Amygdala (tissue), 56 donors: ENCODE results near the gene PKDREJ.
A peak's percentile ranks its signal among the peaks of the same experiment; 100 is the strongest.

Experiments
- DNase-seq, 56 donors: peaks; one replicate each; lab custom pipeline; 2025; lab: John Stamatoyannopoulos, UW

Gene PKDREJ

DNA sequence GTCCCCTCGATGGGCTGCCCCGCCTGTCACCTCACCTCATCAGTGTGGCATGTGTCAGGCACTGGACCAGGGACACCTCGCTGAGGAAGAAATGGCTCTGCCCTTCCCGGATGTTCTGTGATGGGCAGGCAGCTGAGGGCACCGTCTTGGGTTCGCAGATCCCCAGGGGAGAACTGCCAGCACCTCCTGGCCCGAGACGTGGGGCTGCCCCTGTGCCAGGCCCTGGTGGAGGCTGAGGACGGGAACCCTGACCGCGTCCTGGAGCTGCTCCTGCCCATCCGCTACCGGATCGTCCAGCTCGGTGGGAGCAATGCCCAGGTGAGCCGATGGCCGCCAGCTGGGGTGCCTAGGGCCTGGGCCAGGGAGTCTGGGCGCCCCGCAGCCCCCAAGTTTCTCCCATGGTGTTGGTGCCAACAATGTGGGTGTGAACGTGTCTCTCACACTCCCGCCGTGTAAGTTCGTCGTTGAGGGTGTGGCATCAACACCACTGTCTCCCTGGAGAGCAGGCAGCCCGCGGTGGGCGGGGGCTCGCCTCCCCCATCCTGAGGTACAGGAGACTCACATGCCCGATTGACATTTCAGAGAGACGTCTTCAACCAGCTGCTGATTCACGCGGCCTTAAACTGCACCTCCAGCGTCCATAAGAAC is 26.2 kb upstream of the PKDREJ start:
- DNase-seq, result no peak

DNA sequence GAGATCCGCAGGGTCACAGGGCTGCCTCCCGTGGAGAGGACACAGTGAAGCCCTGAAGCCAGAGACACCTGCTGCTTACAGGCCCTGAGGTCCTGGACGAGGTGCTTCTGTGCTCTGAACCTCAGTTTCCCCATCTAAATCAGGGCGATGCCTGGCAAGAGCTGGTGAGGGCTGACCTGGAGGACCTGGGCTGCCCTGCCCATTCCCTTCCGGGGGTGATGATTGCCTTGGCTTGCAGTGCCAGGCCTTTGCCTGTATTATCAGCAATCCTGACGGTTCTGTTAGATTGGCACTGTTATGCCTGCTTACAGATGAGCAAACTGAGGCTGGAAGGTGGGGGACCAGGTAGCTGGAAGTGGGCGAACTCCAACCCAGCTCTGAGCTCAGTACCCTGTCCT is 25.7 kb upstream of the PKDREJ start:
- no peak for DNase-seq

DNA sequence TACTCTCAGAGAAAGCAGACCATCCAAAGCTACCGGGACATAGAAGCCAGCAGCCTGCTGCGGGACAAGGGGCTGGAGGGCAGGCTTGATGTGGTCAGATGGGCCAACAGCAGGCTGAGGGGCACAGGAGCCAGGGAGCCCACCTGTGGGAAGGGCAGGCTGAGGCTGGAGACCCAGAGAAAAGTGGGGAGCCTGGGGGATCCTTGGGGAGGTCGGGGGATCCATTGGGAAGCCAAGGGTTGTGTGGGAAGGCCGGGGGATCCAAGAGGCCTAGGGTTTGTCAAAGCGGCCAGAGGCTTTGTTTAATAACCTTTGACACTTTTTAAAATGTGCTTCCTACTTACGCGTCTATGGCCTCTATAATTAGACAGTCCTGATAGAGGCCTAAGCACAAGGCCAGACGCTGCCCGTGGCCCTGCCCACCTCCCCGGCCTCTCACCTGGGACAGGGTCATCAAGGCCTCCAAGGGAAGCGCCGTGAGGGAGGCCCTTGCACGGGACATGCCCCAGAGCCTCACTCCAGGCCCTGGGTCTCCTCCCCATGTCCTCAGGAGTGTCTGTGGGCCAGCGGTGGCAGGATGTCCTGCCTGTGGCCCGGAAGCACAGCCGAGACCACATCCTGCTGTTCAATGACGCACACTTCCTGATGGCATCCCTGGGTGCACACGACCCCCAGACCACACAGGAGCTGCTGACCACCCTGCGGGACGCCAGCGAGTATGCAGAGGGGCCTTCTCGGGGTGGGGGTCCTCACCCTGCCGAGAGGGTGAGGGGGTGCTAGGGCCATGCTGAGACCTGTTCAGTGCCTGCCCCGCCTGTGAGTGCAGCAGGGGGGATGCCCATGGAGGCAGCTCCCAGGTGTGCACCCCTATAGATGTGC is 25.0 kb upstream of the PKDREJ start:
- DNase-seq, result no peak

DNA sequence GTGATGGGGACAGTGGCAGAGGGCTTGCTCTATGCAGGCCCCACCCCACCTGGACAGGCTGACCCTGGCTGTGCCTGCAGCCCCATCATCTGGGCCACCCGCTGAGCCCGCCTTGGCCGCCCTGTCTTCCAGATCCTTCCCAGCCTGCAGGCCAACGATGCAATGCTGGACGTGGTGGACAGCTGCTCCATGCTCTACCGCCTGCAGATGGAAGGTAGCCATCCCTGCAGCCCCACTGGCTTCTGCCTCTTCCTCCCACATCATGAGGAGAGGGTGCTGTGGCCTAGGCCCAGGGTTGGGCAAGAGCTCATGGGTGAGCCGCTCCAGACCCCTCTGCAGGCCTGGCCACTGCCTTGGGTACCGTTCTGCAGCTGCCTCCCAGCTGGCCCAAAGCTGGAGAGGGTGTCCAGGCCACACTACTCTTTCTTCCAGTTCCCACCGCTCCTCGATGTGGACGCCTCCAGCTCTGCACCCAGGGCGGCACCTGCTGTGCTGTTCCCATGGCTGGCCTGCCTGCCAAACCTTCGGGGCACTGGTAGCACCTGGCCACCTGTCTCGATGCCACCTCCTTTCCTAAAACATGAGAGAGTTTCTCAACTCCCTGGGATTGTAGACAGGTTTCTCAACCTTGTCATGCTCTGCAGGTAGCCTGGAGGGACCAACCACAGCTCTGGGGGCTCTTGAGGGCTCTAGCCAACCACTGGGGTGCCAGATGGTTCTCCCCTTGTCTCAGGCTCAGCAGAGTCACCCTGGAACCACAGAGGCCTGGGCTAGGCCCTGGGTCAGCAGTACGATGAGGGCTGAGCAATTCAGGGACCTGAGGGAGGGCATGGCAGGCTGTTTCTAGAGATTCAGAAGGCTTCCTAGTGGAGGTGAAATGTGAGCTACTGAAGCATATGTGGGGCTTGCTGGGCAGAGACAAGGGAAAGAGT is 24.1 kb upstream of the PKDREJ start:
- no peak for DNase-seq

DNA sequence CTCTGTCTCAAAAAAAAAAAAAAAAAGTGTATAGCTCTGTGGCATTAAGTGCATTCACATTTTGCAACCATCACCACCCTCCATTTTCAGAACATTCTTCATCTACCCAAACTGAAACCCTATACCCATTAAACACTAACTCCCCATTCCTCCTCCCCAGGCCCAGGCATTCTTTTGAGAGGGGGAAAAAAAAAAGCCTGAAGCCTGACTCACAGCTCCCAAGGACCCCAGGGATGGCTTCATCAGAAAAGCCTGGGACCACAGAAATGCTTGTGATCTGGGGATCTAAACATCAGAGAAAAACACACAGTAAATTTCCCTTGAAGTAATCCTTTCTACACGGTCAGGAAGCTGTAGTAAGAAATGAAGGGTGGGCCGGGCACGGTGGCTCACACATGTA is 22.9 kb upstream of the PKDREJ start:
- no peak for DNase-seq

DNA sequence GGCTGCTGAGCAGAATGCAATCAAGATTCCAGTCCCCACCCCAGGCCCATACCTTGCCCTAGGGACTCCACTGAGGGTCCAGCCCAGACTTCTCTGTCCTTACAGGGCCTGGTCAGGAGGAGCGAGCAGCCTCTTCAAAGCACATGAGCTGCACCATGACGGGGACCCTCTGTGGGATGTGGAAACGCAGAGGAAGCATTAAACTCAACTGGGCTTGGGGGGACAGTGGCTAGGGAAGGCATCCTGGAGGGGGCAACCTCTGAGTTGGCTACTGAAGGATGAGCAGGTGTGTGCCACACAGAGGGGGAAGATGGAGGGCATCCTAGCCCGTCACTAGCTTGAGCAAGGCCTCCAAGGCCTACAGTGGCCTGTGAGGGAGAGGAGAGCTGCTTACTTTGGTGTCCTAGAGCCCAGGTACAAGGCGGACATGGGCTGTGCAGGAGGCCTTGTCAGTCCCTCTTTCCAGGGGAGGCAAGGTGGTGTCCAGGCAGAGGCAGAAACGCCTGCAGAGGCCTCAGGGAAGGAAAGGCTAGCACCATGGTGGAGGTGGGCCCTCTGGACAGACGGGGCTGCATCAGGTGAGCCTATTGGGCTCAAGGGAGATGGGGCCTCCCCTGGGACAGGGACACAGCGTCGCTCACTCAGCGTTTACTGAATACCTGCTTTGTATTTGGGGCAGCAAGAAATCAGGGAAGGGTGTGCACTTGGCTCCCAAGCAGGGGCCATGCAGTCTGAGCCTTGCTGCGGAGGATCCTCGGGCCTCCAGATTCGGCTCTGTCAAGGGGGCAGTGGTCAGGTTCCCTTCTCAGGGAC is 18.9 kb upstream of the PKDREJ start:
- no peak for DNase-seq

DNA sequence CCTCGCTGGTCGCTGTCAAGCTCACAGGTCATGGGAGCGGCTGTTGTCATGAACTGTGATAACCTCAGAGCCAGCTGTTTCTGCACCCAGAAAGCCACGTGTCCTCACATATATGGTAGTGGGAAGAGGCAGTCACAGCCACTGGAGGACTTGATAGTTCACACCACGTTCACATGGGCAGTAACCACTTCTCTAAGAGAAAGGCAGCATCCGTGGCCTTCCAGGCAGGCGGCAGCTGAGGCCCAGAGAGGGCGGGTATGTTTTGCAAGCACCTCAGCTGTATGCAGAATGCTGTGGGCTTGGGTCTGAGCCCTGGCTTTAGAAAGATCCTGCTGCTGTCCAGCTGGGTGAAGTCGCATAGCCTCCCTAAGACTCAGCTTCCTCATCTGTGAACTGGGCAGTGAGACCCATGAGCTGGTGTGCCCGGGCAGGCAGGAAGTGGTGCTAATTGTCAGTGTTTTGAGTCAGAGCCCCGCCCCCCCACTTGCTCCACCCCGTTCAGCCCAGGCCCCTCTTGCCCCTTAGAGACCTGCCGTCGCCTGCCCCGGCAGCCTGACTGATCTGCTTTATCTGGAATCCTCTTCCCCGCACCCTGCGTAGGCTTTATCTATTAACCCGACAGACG is 18.0 kb upstream of the PKDREJ start:
- peak in 33 of 56 donors; percentile 8 to 75 (median 36) for DNase-seq

DNA sequence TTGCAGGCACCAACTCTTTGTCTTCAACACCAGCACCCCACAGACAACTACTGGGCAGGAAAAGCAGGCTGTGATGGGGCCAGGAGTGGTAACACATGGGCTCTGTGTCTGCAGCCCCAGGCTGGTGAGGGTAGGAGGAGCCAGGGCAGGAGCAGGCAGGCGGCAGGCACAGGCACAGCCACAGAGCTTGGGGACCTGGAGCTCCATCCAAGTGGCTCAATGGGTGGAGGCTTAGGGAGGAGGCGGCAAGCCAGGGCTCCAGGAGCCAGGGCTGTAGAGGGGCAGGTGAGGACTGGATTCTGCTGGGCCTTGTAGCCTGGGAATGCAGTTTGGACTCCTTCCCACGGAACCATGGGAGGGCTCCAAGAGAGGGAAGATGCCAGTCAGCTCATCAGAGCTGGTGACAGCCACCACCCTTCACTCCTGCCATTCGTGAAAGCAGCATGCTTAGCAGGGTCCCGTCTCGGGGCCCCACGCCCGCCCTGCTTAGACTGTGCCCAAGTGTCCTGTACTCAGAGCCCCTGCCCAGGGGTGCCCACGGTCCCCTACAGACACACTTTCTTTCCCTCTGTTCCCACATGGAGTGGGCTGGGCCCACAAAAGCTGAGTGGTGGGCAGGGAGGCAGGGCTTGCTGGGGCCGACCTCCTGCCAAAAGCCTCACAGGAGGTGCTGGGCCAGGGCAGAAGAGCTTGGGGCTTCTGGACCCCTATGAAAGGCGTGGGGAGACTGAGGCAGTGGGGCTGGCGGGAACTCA is 17.1 kb upstream of the PKDREJ start:
- DNase-seq, result no peak

DNA sequence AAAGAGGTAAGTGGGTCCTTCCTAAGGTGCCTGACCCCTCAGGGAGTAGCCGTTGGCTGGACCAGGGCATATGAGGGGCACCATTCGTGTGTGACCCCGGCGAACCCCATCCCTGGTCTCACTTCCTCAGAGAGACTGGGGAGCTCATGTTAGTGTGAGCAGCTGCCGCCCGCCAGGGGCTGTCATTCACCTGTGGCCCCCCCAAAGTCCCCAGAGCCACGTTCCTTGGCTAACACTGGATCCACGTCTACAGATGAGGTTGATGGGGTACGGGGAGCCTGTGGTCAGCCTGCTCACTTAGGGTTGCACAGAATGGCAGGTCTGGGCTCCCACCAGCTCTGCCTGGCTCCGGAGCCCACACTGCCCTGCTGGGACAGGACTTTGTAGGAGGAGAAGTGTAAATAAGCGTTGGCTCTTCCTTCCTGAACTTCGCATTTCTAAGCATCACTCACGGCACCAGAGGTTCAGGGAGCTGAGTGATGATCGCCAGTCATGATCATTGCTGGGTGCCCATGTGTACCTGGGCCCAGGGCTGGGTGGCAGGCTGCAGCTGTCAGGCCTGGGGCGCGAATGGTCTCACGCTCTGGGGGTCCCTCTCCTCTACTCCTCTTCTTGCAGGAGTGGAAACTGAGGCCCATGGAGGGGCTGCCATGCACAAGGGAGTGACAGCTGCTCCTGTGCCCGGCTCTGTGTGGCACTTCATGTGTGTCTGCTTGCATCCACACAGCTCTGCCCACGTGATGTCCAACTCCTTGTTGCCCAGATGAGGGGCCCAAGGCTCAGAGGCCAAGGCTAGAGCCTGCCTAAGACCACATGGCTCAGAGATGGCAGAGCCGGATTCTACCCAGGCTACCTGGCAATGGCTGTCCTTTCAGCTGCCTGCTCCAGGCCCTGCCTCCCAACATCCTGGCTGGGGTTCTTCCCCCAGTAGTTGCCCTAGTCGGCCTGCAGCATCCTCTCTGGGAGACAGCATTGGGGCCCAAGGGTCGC is 15.8 kb upstream of the PKDREJ start:
- DNase-seq, result no peak

DNA sequence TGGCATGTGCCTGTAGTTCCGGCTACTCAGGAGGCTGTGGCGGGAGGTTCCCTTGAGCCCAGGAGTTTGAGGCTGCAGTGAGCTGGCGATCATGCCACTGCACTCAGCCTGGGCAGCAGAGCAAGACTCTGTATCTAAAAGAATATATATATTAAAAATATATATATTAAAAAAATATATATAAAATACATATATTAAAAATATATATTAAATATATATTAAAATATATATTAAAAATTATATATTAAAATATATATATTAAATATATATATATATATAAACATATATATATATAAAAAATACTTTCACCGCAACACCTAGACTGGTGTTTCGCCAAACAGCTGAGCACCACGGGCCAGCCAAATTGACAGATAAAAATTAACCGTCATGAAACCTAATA is 13.4 kb upstream of the PKDREJ start:
- no peak for DNase-seq

DNA sequence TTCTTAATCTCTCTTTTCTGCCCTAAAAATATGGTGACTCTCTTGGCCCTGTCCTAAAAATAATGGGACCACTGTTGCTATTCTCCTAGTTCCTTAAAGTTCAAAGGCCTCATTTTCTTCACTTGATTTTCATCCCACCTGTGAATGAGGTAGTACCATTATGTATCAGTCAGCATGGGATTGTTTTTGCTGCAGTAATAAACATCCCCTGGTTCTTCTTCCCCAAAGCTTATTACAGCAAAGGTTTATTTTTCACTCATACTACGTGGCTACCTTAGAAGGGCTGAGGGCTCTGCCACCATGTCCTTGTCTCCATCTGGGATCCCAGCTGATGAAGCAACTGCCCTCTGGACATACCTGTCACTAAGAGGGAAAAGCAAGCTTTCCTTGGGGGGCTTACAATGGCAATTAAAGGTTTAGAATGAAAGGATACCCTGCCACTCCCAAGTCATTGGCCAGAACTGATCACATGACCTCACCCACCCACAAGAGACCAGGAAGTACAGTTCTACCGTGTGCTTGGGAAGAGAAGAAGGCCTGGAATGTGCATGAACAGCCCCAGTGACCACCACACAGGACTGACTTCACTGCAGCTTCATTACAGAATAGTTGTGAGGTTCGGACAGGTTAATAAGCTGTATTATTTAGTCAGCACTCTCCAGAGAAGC is 12.4 kb upstream of the PKDREJ start:
- DNase-seq, result no peak

DNA sequence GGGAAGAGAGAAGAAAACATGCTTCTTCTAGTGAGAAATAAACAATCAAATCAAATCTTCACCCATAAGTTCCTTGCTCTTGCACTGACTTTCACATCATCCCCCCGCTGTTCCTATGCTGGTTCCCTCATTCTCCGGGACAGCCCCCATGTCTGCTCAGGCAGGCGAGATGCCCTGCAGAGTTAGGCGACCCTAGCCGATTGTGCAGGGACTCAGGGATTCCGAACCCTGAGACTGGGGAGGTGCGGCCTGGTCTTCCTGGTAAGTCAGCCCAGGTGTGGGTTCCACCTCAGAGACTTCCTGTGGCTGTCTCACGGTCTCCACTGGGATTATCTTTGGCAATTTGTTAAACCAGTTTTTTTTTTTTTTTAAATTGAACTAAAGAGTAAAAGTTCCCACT is 11.2 kb upstream of the PKDREJ start:
- no peak for DNase-seq

DNA sequence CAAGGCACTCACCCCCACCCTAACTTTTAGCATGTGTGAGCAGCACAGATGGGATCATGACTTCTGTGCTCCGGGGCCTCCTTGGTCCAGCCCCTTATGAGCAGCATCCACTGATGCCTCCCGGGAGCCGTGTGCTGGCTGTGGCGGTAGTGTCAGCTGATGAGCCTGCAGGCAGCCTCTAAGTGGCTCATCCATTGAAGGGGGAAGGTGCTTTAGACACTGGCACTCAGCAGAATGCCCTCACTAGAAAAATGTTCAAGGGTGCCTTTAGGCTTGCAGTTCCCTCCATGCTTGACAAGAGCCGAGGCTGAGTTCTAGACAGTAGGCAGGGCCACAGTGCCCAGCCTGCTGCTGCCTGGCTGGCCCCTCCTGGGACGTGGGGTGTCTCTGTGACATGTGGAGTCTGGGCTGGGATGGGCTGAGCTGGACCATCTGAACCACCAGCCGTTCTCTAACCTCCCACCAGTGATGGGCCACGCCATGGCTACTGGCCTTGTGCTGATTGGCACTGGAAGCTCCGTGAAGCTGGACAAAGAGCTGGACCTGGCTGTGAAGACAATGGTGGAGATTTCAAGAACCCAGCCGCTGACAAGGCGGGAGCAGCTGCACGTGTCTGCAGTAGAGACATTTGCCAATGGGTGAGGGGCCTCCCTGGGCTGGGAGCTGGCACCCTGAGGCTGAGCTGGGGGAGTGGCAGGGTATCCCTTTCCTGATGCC is 10.4 kb upstream of the PKDREJ start:
- no peak for DNase-seq

DNA sequence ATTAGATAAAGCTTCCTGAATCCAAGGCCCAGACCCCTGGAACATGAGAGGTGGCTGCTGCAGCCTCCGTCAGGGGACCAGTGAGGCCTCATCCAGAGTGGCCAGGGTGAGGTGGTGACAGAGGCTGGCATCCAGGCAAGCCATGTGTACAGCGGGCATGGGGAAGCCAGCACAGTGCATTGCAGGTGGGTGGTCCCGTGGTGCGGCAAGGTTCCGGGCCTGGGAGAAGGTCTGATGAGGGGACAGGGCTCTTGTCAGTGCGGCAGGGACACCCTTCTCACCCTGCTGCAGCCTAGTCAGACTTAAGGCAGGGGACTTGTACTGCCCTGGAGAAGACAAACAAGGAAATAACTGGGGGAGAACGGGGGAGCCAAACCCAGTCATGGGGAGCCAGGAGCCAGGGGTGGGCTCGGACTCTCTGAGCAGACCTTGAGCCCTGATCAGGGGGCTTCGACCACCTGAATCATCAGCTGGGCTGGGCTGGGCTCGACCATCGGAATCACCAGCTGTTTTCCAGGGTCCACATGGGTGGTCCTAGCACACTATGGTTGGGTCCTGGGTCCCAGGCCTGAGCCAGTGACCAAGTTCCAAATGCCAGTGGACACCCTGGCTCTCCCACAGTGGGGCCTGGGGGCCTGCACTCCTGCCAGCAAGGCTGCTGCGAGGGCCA is 9.8 kb upstream of the PKDREJ start:
- DNase-seq, result no peak

DNA sequence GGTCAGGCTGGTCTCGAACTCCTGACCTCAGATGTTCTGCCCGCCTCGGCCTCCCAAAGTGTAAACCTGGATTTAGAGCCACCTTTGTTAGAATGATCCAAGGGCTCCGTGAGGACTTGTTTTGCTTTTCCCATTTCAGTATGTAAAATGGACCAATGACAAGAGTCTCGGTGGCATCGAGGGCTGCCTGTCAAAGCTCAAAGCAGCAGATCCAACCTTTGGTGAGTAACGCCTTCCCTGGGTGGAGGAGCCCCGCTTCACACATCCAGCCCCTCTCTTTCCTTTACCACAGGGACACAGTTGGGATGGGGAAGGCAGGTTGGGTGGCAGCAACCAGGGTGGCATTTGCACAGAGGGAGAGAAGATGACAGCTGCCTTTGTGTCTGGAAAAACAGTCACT is 9.1 kb upstream of the PKDREJ start:
- no peak for DNase-seq

DNA sequence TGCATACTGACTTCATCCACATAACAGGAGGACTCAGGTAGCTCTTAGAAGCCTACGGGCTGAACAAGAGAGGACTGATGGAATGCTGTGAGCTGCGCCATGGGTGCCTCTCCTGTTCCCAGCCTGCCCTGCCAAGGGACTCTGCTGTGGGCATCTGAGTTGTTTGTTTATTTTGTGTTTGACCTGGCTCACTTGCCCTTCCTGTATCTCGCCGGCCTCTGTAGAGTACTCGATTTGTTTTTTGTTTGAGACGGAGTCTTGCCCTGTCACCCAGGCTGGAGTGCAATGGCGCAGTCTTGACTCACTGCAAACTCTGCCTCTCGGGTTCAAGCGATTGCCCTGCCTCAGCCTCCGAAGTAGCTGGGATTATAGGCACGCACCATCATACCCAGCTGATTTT is 6.4 kb upstream of the PKDREJ start:
- DNase-seq, result no peak
